ENCODE measurements around the gene PYGL.

The PYGL gene

DNA sequence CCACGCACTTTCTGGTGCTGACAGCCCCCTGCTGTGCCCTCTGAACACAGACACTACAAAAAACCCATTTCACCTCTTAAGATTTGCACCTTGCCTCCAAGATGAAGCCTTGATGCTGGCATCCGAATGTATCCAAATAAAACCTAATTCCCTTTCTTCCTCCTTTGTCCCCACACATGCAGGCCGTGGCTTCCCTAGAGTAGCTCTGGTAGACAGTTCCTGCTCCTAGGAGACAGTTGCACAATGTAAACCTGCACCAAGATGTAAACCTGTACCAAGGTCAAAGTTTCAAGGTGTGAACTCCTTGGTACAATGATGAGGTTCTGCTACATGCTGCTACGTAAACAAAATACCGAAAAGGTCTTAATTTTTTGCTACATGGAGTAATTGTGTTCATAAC, 73.1 kb downstream of the PYGL start:
- DNase-seq, result no peak

DNA sequence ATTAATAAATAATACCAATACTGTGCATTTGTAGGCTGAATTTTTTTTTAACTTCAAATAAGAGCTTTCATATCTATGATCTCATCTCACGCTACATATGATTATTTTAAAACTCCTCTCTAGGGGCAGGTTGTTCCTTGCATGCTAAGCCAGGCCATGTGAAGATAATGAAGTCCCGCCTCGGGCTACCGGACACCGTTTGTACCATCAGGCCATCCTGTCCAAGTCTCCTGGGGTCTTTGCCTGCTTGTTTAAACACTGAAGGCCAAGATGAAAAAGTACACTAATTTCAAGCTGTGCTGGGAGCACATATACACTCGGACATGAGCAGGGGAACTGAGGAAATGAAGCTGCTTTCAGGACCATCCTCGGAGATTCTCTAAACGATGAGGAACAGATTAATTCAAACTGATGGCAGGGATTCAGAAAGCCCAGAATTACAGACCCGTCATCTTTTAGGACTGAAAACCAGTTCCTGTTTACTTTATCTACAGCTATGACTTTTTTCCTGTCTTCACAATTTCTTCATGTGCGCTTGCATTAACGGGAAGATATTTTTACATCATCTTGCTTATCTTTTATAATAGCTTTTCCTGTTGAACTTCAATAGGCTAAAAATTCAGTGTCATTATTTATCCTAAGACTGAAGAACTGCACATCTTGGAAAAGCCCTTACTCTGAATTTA, 78.7 kb downstream of the PYGL start:
- no peak for DNase-seq

GRCh38 chr14:50864946-50865345, 79.3 kb downstream of the PYGL start:
- DNase-seq, result peak; percentile 9

GRCh38 chr14:50864237-50864636, 80.0 kb downstream of the PYGL start:
- no peak for DNase-seq

- no peak for DNase-seq
Observed at GRCh38 chr14:50862036-50862570, 82.2 kb downstream of the PYGL start.

- DNase-seq, result peak; percentile 87
Observed at GRCh38 chr14:50860478-50861086, 83.7 kb downstream of the PYGL start.

- DNase-seq, result no peak
Observed at GRCh38 chr14:50859296-50859624, 85.0 kb downstream of the PYGL start.

- DNase-seq, result no peak
Observed at GRCh38 chr14:50856660-50857059, 87.6 kb downstream of the PYGL start.

GRCh38 chr14:50855558-50855957, 88.7 kb downstream of the PYGL start:
- DNase-seq, result no peak

All from NCI-H82 (cell line).